Stomach (tissue), 9 donors: ENCODE results near the gene SKOR2. TPM values are rescaled to one million over a fixed set of nuclear protein-coding genes. Genes with fewer than 3 reads are reported as not detected.
A peak's percentile ranks its signal among the peaks of the same experiment; 100 is the strongest.
"Not testable (repeated sequence)": the region's sequence is repeated elsewhere in the genome, so short reads cannot be mapped to it uniquely, and the experiment has no call there.

ENCODE experiments used
- DNase-seq, 2 donors: peaks; one replicate each; pipeline versions ENCODE4 v3.0.0 to v3.0.0-alpha.2; 2013 to 2019
- H3K27ac ChIP-seq, 5 donors: fragments of 200-600 bp in 4 of 5; sonication (generic) in 4 of 5; one replicate each; pipeline ENCODE4 v1.5.1; 2013 to 2019; ENCODE audit warnings: mild to moderate bottlenecking in 1 of 5, moderate library complexity in 1 of 5
- H3K27me3 ChIP-seq, 3 donors: fragments of 200-600 bp; sonication (generic); one replicate each; pipeline ENCODE4 v1.5.1; 2017 to 2019; ENCODE audit warnings: mixed run types in 1 of 3
- H3K36me3 ChIP-seq, 4 donors: fragments of 200-600 bp; sonication (generic); 1 replicate in 3 of 4; 2 replicates in 1 of 4; pipeline ENCODE4 v1.5.1; 2016 to 2019
- H3K4me1 ChIP-seq, 4 donors: fragments of 200-600 bp; sonication (generic); one replicate each; pipeline ENCODE4 v1.5.1; 2016 to 2019
- H3K4me3 ChIP-seq, 4 donors: fragments of 200-600 bp; sonication (generic) in 3 of 4; one replicate each; pipeline ENCODE4 v1.5.1; 2016 to 2019; ENCODE audit warnings: mild to moderate bottlenecking in 1 of 4
- H3K9me3 ChIP-seq, 4 donors: fragments of 200-600 bp; sonication (generic); one replicate each; pipeline ENCODE4 v1.5.1; 2016 to 2019
- CTCF ChIP-seq, 7 experiments: fragments of 450-650 bp in 4 of 7; fragments of 200-600 bp in 3 of 7; sonication (generic) in 3 of 7; IDR thresholded peaks; one replicate each; pipeline ENCODE4 v1.5.1; 2016 to 2019; ENCODE audit warnings: antibody characterized with exemption in 7 of 7, control low read depth in 2 of 7, mild to moderate bottlenecking in 1 of 7
- EP300 ChIP-seq: sonication (generic); formaldehyde crosslinking; IDR thresholded peaks from one replicate; pipeline ENCODE4 v1.6.1; 2017; ENCODE audit warnings: antibody characterized with exemption
- POLR2A ChIP-seq, 4 donors: fragments of 450-650 bp; IDR thresholded peaks; one replicate each; pipeline ENCODE4 v1.6.1; 2016; ENCODE audit warnings: antibody characterized with exemption in 4 of 4, control low read depth in 2 of 4, mild to moderate bottlenecking in 1 of 4, moderate library complexity in 1 of 4
- POLR2AphosphoS5 ChIP-seq, 3 donors: sonication (generic); formaldehyde crosslinking; IDR thresholded peaks; one replicate each; pipeline ENCODE4 v1.6.1; 2016; ENCODE audit warnings: antibody characterized with exemption in 3 of 3
- WGBS, 5 donors: extraction: QIAGEN DNeasy Blood & Tissue Kit in 3 of 5; methylation state at CpG; one replicate each; pipeline versions ENCODE4 v1.1.5 to v1.1.7; 2013 to 2018; 5-methylcytosine and 5-hydroxymethylcytosine counted together
- intact Hi-C: fragments of 100-400 bp; cut with DNase I; formaldehyde crosslinking; loops from one replicate; pipeline ENCODE4 v1.15.1; 2023; ENCODE audit warnings: low total_unique reads
- polyA plus RNA-seq, 3 donors: library from polyadenylated mRNA; stranded (reverse); fragments of 200-250 nt; gene quantifications; one replicate each; pipeline ENCODE4 v1.2.3, GENCODE V29; 2013
- total RNA-seq, 5 donors: library from RNA; depleted of rRNA; stranded (reverse); fragments of >200 nt; gene quantifications; one replicate each; pipeline versions ENCODE4 v1.1.0 to v1.2.3, GENCODE V29; 2014 to 2016
- donor health status: healthy with polysubstance abuse.
- donor health status: Bipolar disorder and iron deficiency.
- donor health status: healthy.

Gene SKOR2
- total and polyA plus RNA-seq, 8 donors = not detected

- TF ChIP-seq EP300 (no peak), POLR2AphosphoS5 (IDR thresholded peaks at IDR 0.05) (no peak), CTCF (IDR thresholded peaks at IDR 0.05) (no peak), POLR2A (IDR thresholded peaks at IDR 0.05) (no peak)
- peak in 1 of 2 donors; percentile 36 for DNase-seq
- Histone ChIP-seq H3K4me3 (no peak overlapping the region), H3K36me3 (no peaks in the 10 kb centered on the region), H3K4me1 (no peaks in the 10 kb centered on the region), H3K9me3 (peaks cover 0 to 5% (median 0%) of the 10 kb centered on the region in 4 donors), H3K27ac (no peak overlapping the region), H3K27me3 (peaks cover 0 to 10% (median 0%) of the 10 kb centered on the region in 3 donors)
- WGBS, 5 donors = 80 to 88% (median 82%) methylated on average over 5 of the region's 5 CpGs
- intact Hi-C loops = no loop called here
These were observed 66.9 kb downstream of the SKOR2 start for GRCh38 chr18:47184419-47185050.

- 80 to 89% (median 87%) methylated on average over 5 of the region's 5 CpGs for WGBS, 5 donors
- DNase-seq, H3K27ac ChIP-seq, H3K36me3 ChIP-seq, intact Hi-C loops, H3K4me1 ChIP-seq, H3K27me3 ChIP-seq, H3K9me3 ChIP-seq, H3K4me3 ChIP-seq: not testable (repeated sequence)
These were observed 69.3 kb downstream of the SKOR2 start for GRCh38 chr18:47182156-47182555.

- TF ChIP-seq POLR2A (IDR thresholded peaks at IDR 0.05) = no peak
- TF ChIP-seq POLR2AphosphoS5 (IDR thresholded peaks at IDR 0.05) = no peak
- TF ChIP-seq EP300 = no peak
- TF ChIP-seq CTCF (IDR thresholded peaks at IDR 0.05) = no peak
- intact Hi-C loops = no loop called here
- Histone ChIP-seq H3K9me3 (peaks cover 0 to 5% (median 0%) of the 10 kb centered on the region in 4 donors), H3K4me1 (peaks cover 0 to 7% (median 4%) of the 10 kb centered on the region in 4 donors), H3K27ac (no peak overlapping the region), H3K27me3 (no peaks in the 10 kb centered on the region), H3K36me3 (no peaks in the 10 kb centered on the region), H3K4me3 (no peak overlapping the region)
- WGBS, 5 donors = 81 to 91% (median 85%) methylated on average over 3 of the region's 3 CpGs
- no peak for DNase-seq
These were observed 70.7 kb downstream of the SKOR2 start for GRCh38 chr18:47180765-47181164.

- intact Hi-C loops = no loop called here
- no peaks in the 10 kb centered on the region for H3K27me3 ChIP-seq
- H3K4me1 ChIP-seq = peaks cover 6 to 17% (median 14%) of the 10 kb centered on the region in 4 donors
- H3K27ac ChIP-seq = no peak overlapping the region
- DNase-seq = peak in 1 of 2 donors; percentile 59
- no peaks in the 10 kb centered on the region for H3K36me3 ChIP-seq
- peaks cover 0 to 2% (median 0%) of the 10 kb centered on the region in 4 donors for H3K9me3 ChIP-seq
- WGBS, 5 donors = 18 to 38% (median 20%) methylated on average over 4 of the region's 4 CpGs
- TF ChIP-seq CTCF (IDR thresholded peaks at IDR 0.05) (no peak), POLR2A (IDR thresholded peaks at IDR 0.05) (no peak), POLR2AphosphoS5 (IDR thresholded peaks at IDR 0.05) (no peak), EP300 (no peak)
- H3K4me3 ChIP-seq = no peak overlapping the region
These were observed 71.9 kb downstream of the SKOR2 start for GRCh38 chr18:47179520-47179919.

- Histone ChIP-seq H3K4me3 (peak within 1 kb of the TSS; percentile 90 to 97 (median 96)), H3K4me1 (peaks cover 12 to 41% (median 29%) of the 10 kb centered on the region in 4 donors), H3K9me3 (no peaks in the 10 kb centered on the region), H3K36me3 (no peaks in the 10 kb centered on the region), H3K27ac (peak within 1 kb of the TSS; percentile 83 to 89 (median 86)), H3K27me3 (no peaks in the 10 kb centered on the region)
- TF ChIP-seq CTCF (IDR thresholded peaks at IDR 0.05) (peak in 1 of 7 experiments; percentile 25), POLR2AphosphoS5 (IDR thresholded peaks at IDR 0.05) (peak in 2 of 3 donors; percentile 84 to 92), EP300 (no peak)
- DNase-seq = peak; percentile 90 to 96
- 0 to 2% (median 1%) methylated on average over 25 to 48 of the region's 48 CpGs for WGBS, 5 donors
- intact Hi-C loops = no loop called here
These were observed 75.4 kb downstream of the SKOR2 start, which contains the start of gene IER3IP1 for GRCh38 chr18:47175898-47176575. TSS of gene IER3IP1 (minus strand) at chr18:47176364. CDS start at chr18:47176277, 87 bp downstream.
